GM18861 (cell line): ENCODE data around the gene SIL1.
"Not testable (repeated sequence)": the region's sequence is repeated elsewhere in the genome, so short reads cannot be mapped to it uniquely, and the experiment has no call there.

Experiments
- ATAC-seq: cut with Tn5 transposase; IDR thresholded peaks from one replicate; pipeline ENCODE4 v1.9.1; 2021; ENCODE audit not compliant: unreplicated experiment

The SIL1 gene

DNA sequence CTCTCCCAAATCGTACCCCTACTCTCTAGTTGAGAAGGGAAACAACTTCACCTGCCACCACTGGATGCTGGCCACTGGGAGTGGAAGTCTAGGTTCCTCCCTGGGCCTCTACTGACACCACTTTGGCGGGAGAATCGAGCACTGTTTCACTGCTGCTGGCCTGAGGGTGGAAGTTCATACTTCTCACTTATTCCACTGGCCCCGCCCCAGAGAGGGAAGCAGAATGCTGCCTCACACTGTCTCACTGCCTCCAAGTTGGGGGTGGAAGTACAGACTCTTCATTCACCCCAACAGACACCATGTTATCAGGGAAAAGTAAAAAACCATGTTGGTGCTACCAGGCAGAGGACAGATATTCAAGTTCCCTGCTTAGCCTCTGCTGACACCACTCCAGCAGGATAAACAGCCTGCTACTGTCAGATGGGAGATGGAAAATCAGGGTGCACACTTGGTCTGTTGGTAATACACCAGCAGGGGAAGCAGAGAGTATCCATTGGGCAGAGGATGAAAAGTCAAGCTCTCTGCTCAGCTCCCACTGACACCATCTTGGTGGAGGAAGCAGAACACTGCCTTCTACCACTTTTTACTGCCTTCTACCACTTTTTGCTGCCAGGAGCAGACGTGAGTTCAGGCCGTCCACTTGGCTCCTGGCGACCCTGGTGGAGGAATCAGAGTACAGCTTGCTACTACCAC, 159.4 kb downstream of the SIL1 start:
- no peak for ATAC-seq

DNA sequence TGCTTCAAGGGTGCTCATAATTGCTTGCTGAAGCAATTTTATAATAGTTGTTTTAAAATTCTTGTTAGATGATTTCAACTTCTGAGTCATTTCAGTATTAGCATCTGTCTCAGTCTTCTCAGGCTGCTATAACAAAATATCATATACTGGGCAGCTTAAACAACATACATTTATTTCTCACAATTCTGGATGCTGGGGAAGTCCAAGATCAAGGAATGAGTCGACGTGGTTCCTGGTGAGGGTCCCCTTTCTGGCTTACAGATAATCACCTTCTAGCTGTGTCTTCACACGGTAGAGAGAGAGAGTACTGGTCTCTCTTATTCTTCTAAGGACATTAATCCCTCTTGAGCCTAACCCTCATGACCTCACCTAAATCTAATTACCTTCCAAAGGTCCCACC, 160.4 kb downstream of the SIL1 start:
- ATAC-seq = no peak

DNA sequence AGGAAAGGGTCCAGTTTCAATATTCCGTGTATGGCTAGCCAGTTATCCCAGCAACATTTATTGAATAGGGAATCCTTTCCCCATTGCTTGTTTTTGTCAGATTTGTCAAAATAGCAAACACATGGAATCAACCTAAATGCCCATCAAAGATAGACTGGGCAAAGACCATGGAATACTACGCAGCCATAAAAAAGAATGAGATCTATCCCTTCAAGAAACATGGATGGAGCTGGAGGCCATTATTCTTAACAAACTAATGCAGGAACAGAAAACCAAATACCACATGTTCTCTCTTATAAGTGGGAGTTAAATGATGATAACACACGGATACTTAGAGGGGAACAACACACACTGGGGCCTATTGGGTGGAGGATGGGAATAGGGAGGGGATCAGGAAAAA, 161.8 kb downstream of the SIL1 start:
- ATAC-seq = not testable (repeated sequence)

DNA sequence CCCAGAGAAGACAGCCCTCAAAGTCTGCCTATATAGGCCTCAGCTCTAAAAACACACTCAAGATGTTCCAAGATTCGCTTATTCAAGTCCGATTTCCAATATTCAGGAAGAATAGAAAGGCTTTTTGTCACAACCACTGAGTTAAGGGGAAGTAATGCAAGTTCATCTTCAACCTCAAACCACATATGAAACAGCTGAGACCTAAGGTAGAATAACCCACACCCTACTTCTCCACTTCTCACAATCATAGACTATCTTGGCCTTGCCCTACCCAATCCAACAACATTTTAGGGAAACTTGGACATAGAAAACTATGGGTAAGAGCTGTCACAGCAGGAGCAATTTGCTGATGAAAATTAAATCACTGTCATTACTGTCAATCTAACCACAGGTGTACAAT, 171.0 kb downstream of the SIL1 start:
- ATAC-seq = no peak

DNA sequence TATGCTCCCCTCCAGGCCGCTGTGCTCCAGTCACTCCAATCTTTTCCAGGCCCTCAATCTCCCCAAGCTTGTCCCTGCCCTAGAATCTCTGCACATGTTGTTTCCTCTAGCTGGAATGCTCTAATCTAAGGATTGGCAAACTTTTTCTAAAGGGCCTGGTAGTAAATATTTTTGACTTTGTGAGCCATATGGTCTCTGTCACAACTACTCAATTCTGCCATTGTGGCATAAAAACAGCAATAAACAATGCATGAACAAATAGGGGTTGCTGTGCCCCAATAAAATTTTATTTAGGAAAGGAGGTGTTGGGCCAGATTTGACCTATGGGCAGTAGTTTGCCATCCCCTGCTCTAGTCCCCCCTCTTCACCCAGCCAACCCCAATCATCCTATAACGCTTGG, 172.5 kb downstream of the SIL1 start:
- no peak for ATAC-seq

DNA sequence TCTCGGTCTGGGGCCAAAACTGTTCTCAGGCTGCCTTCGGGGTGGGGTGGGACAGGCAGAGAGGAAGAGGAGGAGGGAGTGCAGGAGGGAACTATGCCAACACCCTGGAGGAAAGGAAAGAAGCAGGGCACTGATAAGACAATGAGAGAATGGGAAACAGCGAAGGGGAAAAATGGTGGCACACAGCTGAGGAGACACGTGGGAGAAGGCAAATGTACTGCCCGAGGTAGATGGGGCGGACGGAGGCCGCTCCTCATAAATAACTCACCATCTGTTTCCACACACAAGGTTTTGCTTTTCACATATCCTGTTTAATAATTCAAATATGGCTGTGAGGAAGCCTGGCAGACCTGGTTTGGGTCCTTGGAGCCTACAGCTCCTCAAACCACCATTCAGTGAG, 174.9 kb downstream of the SIL1 start:
- no peak for ATAC-seq

DNA sequence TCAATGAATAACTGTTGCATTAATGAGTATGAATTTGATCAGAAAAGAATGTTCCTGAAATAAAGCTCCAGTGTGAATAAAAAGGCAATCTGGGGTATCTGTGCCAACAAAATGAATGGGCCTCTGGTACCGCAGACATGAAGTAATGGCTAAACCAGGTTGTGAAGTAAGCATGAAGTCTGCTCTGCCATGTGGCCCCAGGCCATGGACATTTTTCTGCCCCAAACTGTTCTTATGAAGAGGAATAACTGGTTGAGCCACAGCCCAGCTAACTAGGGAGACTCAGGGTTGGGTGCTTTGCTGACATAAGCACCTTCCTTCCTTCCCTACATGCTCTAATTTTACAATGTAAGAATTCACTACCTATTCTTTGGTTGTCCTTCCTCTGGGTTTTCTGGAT, 175.6 kb downstream of the SIL1 start:
- no peak for ATAC-seq

DNA sequence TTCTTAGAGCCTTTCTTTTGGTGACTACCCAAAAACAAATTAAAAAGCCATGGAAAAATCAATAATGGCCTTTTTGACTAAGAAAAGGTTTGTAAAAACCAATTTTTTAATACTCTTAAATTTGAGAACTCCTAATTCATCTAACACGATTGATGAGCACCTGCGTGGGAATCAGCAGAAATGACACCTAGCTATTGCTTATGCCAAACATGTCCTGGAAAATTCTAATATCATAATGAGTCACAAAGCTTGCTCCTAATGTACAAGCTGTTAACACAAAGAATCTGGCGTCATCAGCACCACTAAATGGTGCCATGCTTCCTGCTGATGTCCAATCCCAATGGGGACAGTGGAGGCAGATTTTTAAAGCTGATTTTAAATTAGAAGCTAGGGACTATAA, 176.8 kb downstream of the SIL1 start:
- ATAC-seq = no peak

DNA sequence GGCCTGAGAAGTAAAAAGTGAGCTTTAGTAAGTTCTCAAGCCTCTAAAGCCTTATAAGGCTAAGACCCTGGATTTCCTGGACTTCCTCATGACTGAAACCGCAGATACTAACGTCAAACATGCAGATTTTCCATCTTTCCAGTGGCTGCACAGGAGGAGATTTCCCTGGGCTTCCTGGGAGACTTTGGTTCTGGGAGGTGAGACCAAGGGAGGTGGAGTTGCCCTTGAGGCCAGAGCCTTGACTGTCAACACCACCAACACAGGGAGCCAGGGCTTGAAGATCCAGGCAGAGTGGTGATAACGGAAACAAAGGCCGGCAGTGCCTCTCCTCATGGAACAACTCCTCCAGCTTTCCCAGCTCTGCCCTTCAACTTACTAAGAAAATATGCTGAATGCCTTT, 178.3 kb downstream of the SIL1 start:
- ATAC-seq = no peak

DNA sequence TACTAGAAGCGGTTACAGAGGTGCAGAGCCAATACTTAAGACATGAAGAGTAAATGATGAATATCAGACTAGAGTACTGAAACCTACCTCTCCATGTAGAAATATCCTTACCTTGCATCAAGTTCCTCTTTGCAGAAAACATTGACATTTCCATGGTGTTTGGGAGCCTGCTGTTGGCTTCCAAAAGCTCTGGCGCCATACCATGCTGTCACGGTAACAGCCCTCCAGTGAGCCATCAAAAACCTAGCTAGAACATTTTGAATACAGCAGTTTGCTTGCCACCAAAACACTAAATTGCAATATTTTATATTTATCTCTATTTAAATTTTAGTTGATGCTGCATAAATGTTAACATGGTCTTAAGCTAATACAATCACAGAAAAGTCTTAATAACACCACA, 179.0 kb downstream of the SIL1 start:
- ATAC-seq = no peak

DNA sequence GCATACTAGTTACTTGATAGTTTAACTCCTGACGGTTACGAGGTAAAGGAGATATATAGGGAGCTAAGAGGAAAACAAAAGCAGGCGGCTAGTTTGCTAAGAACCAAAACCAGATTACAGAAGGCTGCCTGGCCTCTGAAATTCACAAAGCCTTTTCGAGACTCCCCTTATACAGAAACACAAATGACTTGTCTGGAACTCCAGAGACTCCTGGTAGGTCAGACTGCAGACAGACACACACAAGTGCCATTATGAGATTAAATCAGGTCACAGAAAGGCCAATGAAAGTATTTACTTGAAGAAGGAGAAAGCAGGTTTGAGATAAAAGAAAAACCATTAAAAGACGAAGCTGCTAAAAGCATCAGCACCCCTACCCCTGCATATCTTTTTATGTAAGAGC, 180.5 kb downstream of the SIL1 start:
- no peak for ATAC-seq

DNA sequence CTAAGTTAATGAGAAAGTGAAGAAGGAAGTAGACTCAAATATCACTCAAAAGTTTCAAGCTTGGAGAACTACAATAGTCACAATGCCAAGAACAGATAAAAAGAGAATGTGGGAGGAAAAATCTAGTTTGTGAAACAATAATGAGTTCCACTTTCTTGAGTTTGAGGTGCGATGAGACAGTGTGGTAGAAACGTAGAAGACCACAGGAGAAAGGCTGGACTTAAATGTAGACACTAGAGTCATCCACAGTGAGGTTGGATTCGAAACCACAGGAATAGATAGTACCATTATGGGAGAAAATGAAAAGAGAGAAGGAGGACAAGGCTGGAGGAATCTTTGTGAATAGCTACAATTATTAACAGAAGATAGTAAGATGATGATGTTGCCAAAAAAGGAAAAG, 182.0 kb downstream of the SIL1 start:
- no peak for ATAC-seq

DNA sequence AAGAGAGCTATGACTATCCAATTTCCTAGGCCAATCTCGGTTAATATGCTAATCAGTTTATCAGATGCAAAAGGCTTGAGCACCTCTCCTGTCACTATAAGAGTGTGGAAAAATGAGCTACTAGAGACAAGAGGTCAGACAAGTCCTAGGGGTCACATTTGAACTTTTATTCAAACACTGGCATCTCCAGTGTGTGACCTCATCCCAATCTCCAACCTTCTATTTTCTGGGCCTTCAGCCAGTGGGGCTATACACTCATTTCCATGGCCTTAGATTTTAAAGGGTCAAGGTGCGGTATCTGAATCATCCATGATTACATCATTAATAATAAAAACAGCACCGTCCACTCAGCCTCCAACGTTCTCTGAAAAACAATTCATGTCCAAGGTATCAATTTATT, 183.4 kb downstream of the SIL1 start:
- no peak for ATAC-seq

DNA sequence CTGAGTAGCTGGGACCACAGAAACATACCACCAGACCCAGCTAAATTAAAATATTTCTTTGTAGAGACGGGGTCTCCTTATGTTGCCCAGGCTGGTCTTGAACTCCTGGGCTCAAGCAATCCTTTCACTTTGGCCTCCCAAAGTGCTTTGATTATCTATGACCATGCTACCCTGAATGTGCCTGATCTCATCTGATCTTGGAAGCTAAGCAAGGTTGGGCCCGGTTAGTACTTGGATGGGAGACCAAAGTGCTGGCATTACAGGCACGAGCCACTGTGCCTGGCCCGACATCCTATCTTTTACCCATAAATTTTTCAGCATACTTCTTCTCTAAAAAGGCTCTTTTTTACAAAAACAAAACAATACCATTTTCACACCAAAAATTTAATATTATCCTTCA, 186.0 kb downstream of the SIL1 start:
- ATAC-seq = no peak

DNA sequence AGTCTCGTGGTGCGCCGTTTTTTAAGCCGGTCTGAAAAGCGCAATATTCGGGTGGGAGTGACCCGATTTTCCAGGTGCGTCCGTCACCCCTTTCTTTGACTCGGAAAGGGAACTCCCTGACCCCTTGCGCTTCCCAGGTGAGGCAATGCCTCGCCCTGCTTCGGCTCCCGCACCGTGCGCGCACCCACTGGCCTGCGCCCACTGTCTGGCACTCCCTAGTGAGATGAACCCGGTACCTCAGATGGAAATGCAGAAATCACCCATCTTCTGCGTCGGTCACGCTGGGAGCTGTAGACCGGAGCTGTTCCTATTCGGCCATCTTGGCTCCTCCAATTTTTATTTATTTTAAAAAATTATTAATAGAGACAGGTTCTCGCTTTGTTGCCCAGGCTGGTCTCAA, 187.0 kb downstream of the SIL1 start:
- ATAC-seq = not testable (repeated sequence)

DNA sequence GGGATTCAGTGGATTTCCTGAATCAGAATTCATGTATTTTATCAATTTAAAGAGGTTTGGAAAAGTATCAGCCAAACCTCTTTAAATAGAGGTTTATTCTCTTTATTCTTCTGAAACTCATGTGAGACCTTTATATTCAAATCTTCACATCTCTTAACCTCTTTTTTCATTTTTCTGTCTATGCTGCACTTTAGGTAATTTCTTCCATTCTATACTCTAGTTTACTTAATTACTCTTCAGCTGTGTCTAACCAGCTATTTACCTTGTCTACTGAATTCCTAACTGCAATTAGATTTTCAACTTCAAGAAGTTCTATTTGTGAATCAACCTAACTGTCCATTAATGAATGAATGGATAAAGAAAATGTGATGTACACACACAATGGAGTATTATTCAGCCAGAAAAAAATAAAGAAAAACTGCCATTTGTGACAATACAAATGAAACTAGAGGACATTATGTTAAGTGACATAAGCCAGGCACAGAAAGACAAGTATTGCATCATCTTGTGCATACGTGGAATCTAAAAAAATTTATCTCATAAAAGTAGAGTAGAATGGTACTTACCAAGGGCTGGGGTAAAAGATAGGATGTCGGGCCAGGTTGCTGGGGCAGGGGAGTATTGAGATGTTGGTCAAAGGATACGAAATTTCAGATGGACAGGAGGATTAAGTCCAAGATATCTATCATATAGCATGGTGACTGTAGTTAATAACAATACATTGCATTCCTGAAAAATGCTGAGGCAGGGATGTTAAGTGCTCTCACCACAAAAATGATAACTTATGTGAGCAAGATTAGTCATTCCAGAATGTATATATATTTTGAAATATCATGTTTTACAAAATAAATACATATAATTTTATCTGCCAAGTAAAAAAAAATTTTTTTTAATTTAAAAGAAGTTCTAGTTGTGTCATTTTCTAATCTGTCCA, 193.5 kb downstream of the SIL1 start:
- no peak for ATAC-seq

DNA sequence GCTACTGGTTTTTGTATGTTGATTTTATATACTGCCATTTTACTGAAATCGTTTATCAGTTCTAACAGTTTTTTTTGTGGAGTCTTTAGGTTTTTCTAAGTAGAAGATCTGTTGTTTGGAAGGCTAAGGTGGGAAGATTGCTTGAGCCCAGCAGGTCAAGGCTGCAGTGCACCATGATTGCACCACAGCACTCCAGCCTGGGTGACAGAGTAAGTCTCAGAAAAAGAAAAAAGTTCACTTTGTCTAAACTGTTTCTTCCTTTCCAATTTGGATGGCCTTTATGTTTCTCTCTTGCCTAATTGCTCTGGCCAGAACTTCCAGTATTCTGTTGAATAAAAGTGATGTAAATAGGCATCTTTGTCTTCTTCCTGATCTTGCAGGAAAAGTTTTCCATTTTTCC, 198.5 kb downstream of the SIL1 start:
- no peak for ATAC-seq

DNA sequence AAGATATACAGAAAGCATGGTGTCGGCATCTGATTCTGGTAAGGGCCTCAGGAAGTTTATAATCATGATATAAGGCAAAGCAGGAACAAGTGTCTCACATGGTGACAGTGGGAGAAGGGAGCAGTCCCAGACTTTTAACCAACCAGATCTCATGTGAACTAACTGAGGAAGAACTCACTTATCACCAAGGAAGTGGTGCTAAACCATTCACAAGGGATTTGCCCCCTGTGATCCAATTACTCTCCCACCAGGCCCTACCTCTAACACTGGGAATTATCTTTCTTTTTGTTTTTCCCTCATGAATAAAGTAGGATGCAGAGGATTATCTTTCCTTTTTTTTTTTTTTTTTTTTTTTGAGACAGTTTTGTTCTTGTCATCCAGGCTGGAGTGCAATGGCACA, 199.6 kb downstream of the SIL1 start:
- ATAC-seq = no peak

DNA sequence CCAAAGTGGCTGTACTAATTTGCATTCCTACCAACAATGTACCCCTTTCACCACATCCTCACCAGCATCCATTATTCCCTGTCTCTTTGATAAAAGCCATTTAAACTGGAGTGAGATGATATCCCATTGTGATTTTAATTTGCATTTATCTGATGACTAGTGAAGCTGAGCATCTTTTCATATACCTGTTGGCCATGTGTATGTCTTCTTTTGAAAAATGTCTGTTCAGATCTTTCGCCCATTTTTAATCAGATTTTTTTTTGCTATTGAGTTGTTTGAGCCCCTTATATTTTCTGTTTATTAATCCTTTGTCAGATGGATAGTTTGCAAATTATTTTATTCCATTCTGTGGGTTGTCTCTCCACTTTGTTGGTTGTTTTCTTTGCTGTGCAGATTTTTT, 202.0 kb downstream of the SIL1 start:
- ATAC-seq = no peak

DNA sequence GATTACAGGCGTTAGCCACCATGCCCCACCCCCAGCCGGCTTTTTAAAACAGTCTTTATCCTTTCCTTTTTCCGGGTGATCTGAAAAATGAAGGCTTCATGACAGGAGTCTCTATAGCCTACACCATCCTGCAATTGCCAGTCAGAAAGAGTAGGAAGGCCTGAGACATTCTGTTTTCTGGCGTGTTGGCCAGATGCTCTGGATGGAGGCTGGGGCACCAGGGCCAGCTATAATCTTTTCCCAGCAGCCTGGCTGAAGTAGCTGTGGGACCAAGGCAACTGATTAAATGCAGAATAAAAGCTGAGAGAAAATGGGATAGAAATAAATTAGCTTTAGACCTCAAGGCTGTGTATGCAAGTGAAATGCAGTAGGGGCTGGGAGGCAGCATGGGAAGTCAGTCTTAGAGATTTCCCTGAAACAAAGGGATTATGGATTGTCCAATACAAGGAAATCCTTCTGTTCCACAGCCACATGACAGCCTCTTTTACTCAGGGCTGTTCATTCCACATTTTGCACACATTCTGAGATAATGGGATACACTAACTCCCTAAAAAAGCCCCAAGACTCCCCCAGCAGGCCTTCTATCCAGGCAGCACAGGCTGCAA, 207.1 kb downstream of the SIL1 start:
- ATAC-seq = no peak

DNA sequence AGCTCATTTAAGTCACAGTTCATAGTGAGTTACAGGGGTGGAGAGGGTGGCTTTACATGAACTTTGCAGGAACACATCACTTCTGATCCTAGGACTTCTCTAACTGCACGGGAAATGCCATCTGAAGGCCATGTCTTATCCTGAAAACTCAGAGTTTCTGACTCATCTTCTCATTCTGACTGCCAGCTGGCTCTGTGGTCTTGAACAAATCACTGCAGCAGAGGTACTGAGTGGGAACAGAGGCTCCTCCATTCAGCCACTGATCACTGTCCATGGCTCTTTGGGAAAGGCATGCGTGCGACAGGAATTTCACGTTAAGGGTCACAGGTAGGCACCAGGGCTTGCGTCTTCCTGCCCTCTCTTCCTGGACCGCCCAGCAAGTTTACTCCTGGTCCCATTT, 208.4 kb downstream of the SIL1 start:
- ATAC-seq = no peak

DNA sequence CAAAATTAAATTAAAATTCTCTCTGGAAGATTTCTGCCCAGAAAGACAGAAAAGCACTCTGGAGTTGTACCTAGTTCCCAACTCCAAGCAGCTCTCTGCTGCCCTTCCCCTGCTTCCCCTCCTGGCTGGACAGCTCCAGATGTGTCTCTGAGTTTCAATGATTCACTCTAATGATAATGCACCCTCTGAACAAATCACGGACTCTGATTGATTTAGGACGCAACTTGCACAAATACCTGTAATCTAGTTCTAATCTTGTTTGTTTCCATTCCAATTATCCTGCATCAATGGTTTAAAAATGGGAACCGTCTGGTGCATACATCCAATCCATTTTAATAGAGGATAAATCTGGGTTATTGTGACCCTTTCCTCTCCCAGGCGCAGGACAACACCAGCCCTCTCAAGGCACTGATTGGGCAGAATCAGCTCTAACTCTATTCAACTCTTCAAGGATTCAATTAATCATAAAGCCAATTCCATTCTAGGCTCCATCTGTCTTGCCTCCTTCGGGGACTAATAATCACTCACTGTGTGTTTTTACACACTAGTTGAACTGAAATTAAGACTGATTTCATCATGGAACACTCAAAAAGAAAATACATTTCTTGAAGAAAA, 211.9 kb downstream of the SIL1 start:
- no peak for ATAC-seq
